Smooth muscle cell (in vitro differentiated cells): ENCODE measurements around the gene LEP. TPM values are rescaled to one million over a fixed set of nuclear protein-coding genes. Genes with fewer than 3 reads are reported as not detected.

Source experiments
- DNase-seq: peaks from one replicate; lab custom pipeline; 2025; ENCODE audit not compliant: unreplicated experiment; lab: John Stamatoyannopoulos, UW
- H2AFZ ChIP-seq: fragments of 200-600 bp; sonication (generic); 2 replicates; pipeline ENCODE4 v1.6.0; 2016; ENCODE audit warnings: antibody characterized with exemption, low read depth, mild to moderate bottlenecking
- H3F3A ChIP-seq: fragments of 200-600 bp; sonication (generic); 2 replicates; pipeline ENCODE4 v1.6.0; 2017; ENCODE audit warnings: antibody characterized with exemption, low read depth
- H3K27ac ChIP-seq: fragments of 200-600 bp; sonication (generic); 2 replicates; pipeline ENCODE4 v1.5.1; 2016; ENCODE audit warnings: low read depth, mild to moderate bottlenecking
- H3K27me3 ChIP-seq: fragments of 200-600 bp; sonication (generic); 2 replicates; pipeline ENCODE4 v1.6.1; 2016; ENCODE audit warnings: low read depth, mild to moderate bottlenecking
- H3K36me3 ChIP-seq: fragments of 200-600 bp; sonication (generic); 2 replicates; pipeline ENCODE4 v1.5.1; 2016; ENCODE audit warnings: low read depth
- H3K4me1 ChIP-seq: fragments of 200-600 bp; sonication (generic); 2 replicates; pipeline ENCODE4 v1.5.1; 2016; ENCODE audit warnings: low read depth
- H3K4me2 ChIP-seq: fragments of 200-600 bp; sonication (generic); 2 replicates; pipeline ENCODE4 v1.6.0; 2016; ENCODE audit warnings: mild to moderate bottlenecking
- H3K4me3 ChIP-seq: fragments of 200-600 bp; sonication (generic); 2 replicates; pipeline ENCODE4 v1.5.1; 2016; ENCODE audit warnings: mild to moderate bottlenecking
- H3K79me2 ChIP-seq: fragments of 200-600 bp; sonication (generic); 2 replicates; pipeline ENCODE4 v1.6.0; 2016; ENCODE audit warnings: low read depth, mild to moderate bottlenecking
- H3K9ac ChIP-seq: fragments of 200-600 bp; sonication (generic); 2 replicates; pipeline ENCODE4 v1.6.0; 2016; ENCODE audit warnings: low read depth
- H3K9me3 ChIP-seq: fragments of 200-600 bp; sonication (generic); replicated peaks from 2 replicates; pipeline ENCODE4 v1.5.1; 2016; ENCODE audit warnings: low read depth
- H4K20me1 ChIP-seq: fragments of 200-600 bp; sonication (generic); 2 replicates; pipeline ENCODE4 v1.6.0; 2016; ENCODE audit warnings: low read depth
- CTCF ChIP-seq: fragments of 200-600 bp; sonication (generic); IDR thresholded peaks from 2 replicates; pipeline ENCODE4 v1.5.1; 2017; ENCODE audit warnings: borderline replicate concordance, mild to moderate bottlenecking, antibody characterized with exemption; ENCODE audit not compliant: insufficient read depth, poor library complexity, severe bottlenecking
- WGBS: methylation state at CpG from one replicate; pipeline ENCODE4 v1.1.7; 2016; ENCODE audit warnings: low lambda C conversion rate; 5-methylcytosine and 5-hydroxymethylcytosine counted together
- polyA plus RNA-seq: library from polyadenylated mRNA; unstranded; fragments of >200 nt; fragmentation: Nextera tagmentation; extraction: Ambion mirVana; gene quantifications from 2 replicates; pipeline ENCODE4 v1.2.1, GENCODE V29; 2016
- total RNA-seq: library from RNA; depleted of rRNA; stranded (reverse); fragments of >200 nt; gene quantifications from 2 replicates; pipeline ENCODE4 v1.2.3, GENCODE V29; 2014

The LEP gene
- total and polyA plus RNA-seq, 2 experiments from 2014 or later = not detected

- Histone ChIP-seq H4K20me1 (no peaks in the 10 kb centered on the region), H3F3A (peaks cover 3% of the 10 kb centered on the region), H3K4me2 (no peak overlapping the region), H3K27ac (no peak overlapping the region), H2AFZ (no peak overlapping the region), H3K79me2 (no peaks in the 10 kb centered on the region), H3K4me3 (no peak overlapping the region), H3K4me1 (peaks cover 21% of the 10 kb centered on the region), H3K36me3 (no peaks in the 10 kb centered on the region), H3K9me3 (no peaks in the 10 kb centered on the region), H3K9ac (no peak overlapping the region), H3K27me3 (no peaks in the 10 kb centered on the region)
- WGBS = 88% methylated on average over 31 of the region's 31 CpGs
- no peak for DNase-seq
- TF ChIP-seq CTCF = no peak
These were observed 29.8 kb downstream of the LEP start for GRCh38 chr7:128270826-128271272.

- Histone ChIP-seq H3F3A (peaks cover 3% of the 10 kb centered on the region), H3K4me1 (peaks cover 19% of the 10 kb centered on the region), H3K9ac (no peak overlapping the region), H2AFZ (no peak overlapping the region), H3K27me3 (no peaks in the 10 kb centered on the region), H3K4me3 (no peak overlapping the region), H3K79me2 (no peaks in the 10 kb centered on the region), H3K36me3 (no peaks in the 10 kb centered on the region), H3K27ac (no peak overlapping the region), H4K20me1 (no peaks in the 10 kb centered on the region), H3K4me2 (no peak overlapping the region), H3K9me3 (no peaks in the 10 kb centered on the region)
- WGBS = 87% methylated on average over 35 of the region's 37 CpGs
- no peak for TF ChIP-seq CTCF
- DNase-seq = no peak
These were observed 30.4 kb downstream of the LEP start for GRCh38 chr7:128271471-128271941.

DNA sequence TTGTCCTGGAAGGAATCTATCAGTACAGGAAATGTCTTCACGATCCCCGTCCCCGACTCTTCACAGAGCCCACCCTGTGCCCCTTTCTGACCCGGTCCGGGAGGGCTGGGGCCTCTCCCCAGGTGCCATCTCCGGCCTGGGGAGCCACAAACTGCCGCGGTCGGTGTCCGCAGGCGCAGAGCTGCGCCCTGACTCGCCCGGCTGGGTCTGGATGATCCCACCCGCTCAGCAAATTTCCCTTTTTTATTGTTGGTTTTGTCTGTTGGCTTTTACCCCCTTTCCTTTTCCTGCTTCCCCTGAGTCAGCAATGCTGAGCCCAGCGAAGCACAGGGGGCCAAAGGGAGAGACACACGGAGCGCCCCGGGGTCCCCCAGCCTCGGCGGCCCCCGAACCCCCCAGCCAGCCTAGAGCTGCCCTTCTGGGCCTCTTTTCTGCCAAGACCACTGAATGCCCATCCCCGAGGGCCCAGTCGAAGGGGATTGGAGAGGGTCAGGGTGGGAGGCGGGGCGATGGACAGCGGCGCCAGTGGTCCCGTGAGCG lies 30.9 kb downstream of the LEP start:
- 93% methylated on average over 30 of the region's 30 CpGs for WGBS
- no peak overlapping the region for H3K4me3 ChIP-seq
- H2AFZ ChIP-seq = no peak overlapping the region

More for the DNA sequence above, 30.9 kb downstream of the LEP start:
- no peak overlapping the region for H3K4me2 ChIP-seq
- peaks cover 14% of the 10 kb centered on the region for H3K4me1 ChIP-seq
- no peak for DNase-seq
- no peak overlapping the region for H3K27ac ChIP-seq
- H3K79me2 ChIP-seq = no peaks in the 10 kb centered on the region
- no peak for TF ChIP-seq CTCF
- H3F3A ChIP-seq = no peaks in the 10 kb centered on the region
- H3K9ac ChIP-seq = no peak overlapping the region
- H3K36me3 ChIP-seq = no peaks in the 10 kb centered on the region
- H4K20me1 ChIP-seq = no peaks in the 10 kb centered on the region
- no peaks in the 10 kb centered on the region for H3K27me3 ChIP-seq
- no peaks in the 10 kb centered on the region for H3K9me3 ChIP-seq
